Tibial artery (tissue), 4 donors: ENCODE measurements around the gene SLC3A2.
"Not testable (repeated sequence)": the region's sequence is repeated elsewhere in the genome, so short reads cannot be mapped to it uniquely, and the experiment has no call there.

Experiments
- DNase-seq, 2 donors: peaks; one replicate each; pipeline ENCODE4 v3.0.0-alpha.2; 2019
- H3K27ac ChIP-seq, 2 donors: fragments of 200-600 bp; sonication (generic) in 1 of 2; 1 replicate in 1 of 2; 2 replicates in 1 of 2; pipeline ENCODE4 v1.5.1; 2018 to 2019; ENCODE audit warnings: mild to moderate bottlenecking in 1 of 2
- H3K27me3 ChIP-seq, 2 donors: fragments of 200-600 bp; sonication (generic) in 1 of 2; one replicate each; pipeline versions ENCODE4 v1.5.1 to v1.6.0; 2016 to 2019
- H3K36me3 ChIP-seq, 3 donors: fragments of 200-600 bp; sonication (generic) in 2 of 3; one replicate each; pipeline ENCODE4 v1.5.1; 2016 to 2019; ENCODE audit warnings: mild to moderate bottlenecking in 2 of 3
- H3K4me1 ChIP-seq, 4 donors: fragments of 200-600 bp; sonication (generic) in 2 of 4; 1 replicate in 3 of 4; 2 replicates in 1 of 4; pipeline ENCODE4 v1.5.1; 2016 to 2019
- H3K4me3 ChIP-seq, 2 donors: fragments of 200-600 bp; sonication (generic) in 1 of 2; 1 replicate in 1 of 2; 2 replicates in 1 of 2; pipeline ENCODE4 v1.5.1; 2018 to 2019; ENCODE audit warnings: mild to moderate bottlenecking in 2 of 2
- H3K9me3 ChIP-seq, 3 donors: fragments of 200-600 bp; sonication (generic) in 1 of 3; one replicate each; pipeline ENCODE4 v1.5.1; 2016 to 2019
- intact Hi-C: fragments of 100-400 bp; cut with DNase I; formaldehyde crosslinking; loops from one replicate; pipeline ENCODE4 v1.15.0; 2023; ENCODE audit warnings: low total_unique reads
- TF ChIP-seq, protein P1 (sequence below), 2 experiments: fragments of 200-600 bp in 1 of 2; fragments of 450-650 bp in 1 of 2; IDR thresholded peaks; one replicate each; pipeline ENCODE4 v1.5.1; 2017 to 2019; ENCODE audit warnings: antibody characterized with exemption in 2 of 2, mild to moderate bottlenecking in 1 of 2, moderate library complexity in 1 of 2

The SLC3A2 gene

DNA sequence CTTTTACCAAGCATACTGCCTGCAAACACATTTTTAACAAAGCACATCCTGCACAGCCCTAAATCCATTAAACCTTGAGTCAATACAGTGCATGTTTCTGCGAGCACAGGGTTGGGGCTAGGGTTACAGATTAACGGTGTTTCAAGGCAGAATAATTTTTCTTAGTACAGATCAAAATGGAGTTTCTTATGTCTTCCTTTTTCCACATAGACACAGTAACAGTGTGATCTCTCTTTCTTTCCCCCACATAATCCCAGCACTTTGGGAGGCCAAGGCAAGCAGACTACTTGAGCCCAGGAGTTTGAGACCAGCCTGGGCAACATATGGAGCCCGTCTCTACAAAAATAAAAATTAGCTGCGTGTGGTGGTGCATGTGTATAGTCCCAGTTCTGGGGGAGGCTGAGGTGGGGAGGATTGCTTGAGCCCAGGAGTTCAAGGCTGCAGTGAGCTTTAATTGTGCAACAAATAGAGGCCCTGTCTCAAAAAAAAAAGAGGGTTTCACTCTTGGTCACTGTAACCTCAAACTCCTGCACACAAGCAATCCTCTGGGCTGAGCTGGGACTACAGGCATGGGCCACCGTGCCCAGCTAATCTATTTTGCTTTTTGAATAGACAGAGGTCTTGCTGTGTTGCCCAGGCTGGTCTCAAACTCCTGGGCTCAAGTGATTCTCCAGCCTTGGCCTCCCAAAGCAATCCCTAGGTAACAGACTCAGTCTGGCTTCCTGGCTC is 19.7 kb upstream of the SLC3A2 start:
- Histone ChIP-seq H3K9me3 (no peaks in the 10 kb centered on the region), H3K27ac (no peak overlapping the region), H3K4me3 (no peak overlapping the region), H3K4me1 (peaks cover 0 to 5% (median 2%) of the 10 kb centered on the region in 4 donors), H3K36me3 (no peaks in the 10 kb centered on the region), H3K27me3 (no peaks in the 10 kb centered on the region)
- TF ChIP-seq, protein P1, sequence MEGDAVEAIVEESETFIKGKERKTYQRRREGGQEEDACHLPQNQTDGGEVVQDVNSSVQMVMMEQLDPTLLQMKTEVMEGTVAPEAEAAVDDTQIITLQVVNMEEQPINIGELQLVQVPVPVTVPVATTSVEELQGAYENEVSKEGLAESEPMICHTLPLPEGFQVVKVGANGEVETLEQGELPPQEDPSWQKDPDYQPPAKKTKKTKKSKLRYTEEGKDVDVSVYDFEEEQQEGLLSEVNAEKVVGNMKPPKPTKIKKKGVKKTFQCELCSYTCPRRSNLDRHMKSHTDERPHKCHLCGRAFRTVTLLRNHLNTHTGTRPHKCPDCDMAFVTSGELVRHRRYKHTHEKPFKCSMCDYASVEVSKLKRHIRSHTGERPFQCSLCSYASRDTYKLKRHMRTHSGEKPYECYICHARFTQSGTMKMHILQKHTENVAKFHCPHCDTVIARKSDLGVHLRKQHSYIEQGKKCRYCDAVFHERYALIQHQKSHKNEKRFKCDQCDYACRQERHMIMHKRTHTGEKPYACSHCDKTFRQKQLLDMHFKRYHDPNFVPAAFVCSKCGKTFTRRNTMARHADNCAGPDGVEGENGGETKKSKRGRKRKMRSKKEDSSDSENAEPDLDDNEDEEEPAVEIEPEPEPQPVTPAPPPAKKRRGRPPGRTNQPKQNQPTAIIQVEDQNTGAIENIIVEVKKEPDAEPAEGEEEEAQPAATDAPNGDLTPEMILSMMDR (IDR thresholded peaks at IDR 0.05), result no peak
- no peak for DNase-seq
- intact Hi-C loops, result no loop called here

DNA sequence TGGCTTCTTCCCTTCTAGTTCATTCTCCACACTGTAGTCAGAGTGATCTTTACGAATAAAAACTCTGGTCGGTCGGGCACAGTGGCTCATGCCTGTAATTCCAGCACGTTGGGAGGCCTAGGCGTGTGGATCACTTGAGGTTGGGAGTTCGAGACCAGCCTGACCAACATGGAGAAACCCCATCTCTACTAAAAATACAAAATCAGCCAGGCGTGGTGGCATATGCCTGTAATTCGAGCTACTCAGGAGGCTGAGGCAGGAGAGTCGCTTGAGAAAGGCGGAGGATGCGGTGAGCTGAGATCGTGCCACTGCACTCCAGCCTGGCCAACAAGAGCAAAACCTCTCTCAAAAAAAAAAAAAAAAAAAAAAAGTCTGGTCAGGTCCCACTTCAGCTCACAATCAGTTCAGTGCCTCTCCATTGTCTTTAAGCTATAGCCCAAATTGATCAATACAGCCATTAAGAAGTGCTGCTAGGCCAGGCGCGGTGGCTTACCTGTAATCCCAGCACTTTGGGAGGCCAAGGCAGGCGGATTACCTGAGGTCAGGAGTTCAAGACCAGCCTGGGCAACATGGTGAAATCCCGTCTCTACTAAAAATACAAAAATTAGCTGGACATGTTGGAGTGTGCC is 19.0 kb upstream of the SLC3A2 start:
- H3K9me3 ChIP-seq, H3K4me1 ChIP-seq, DNase-seq, H3K27me3 ChIP-seq, H3K27ac ChIP-seq, H3K4me3 ChIP-seq, H3K36me3 ChIP-seq, intact Hi-C loops: not testable (repeated sequence)

DNA sequence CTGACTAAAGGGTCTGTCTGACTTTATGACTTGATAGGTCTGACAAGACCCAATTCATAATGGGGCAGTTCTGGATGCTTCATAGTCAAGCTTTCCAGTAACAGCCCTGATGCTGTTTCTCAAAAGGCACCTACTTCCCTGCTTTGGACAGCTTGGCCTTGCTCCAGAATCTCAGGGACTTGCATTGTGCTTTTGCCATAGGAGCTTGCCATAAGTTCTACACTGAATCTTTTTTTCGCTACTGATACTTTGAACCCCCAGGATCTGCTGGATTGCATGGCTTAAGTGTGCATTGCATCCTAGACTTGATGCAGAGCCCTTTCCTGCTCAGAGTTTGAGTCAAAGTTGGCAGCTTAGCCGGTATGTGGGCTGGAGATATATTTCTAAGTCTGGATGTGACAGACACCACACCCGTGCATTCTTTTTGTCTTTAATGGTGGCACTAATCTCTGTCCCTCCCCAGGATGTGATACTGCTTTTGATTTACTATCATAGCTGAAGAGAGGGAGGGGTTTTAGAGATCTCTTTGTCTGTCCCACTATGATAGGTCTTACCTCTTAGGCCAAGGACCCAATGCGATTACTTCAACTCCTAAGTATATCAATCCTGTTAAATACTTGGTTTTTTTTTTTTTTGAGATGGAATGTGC is 16.9 kb upstream of the SLC3A2 start:
- no peak overlapping the region for H3K27ac ChIP-seq
- no peak for DNase-seq
- TF ChIP-seq, protein P1 (IDR thresholded peaks at IDR 0.05), result no peak
- H3K27me3 ChIP-seq, result no peaks in the 10 kb centered on the region
- no peaks in the 10 kb centered on the region for H3K36me3 ChIP-seq
- no peaks in the 10 kb centered on the region for H3K4me1 ChIP-seq
- no peak overlapping the region for H3K4me3 ChIP-seq
- intact Hi-C loops, result no loop called here
- no peaks in the 10 kb centered on the region for H3K9me3 ChIP-seq

DNA sequence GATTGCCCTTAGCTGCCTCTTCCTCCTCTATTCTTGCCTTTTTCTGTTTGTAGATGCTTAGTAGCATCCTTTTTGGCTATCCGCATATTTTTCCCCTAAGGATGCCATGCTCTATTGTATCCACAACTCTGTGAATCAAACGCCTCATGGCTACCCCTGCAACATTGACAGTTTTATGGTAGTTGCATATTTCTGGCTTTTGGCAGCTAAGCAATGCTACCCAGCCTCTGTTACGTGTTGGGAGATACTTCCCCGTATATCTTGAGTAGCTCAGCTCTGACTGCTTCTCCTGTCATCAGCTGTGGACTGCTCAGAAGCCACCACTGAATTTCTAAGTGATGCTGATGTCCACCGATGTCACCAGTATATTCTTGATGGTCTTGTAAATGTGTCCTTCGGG is 15.1 kb upstream of the SLC3A2 start:
- Histone ChIP-seq H3K4me1 (no peaks in the 10 kb centered on the region), H3K36me3 (no peaks in the 10 kb centered on the region), H3K9me3 (no peaks in the 10 kb centered on the region), H3K27me3 (no peaks in the 10 kb centered on the region), H3K4me3 (no peak overlapping the region), H3K27ac (no peak overlapping the region)
- no peak for DNase-seq
- intact Hi-C loops, result no loop called here
- TF ChIP-seq, protein P1 (IDR thresholded peaks at IDR 0.05), result no peak

DNA sequence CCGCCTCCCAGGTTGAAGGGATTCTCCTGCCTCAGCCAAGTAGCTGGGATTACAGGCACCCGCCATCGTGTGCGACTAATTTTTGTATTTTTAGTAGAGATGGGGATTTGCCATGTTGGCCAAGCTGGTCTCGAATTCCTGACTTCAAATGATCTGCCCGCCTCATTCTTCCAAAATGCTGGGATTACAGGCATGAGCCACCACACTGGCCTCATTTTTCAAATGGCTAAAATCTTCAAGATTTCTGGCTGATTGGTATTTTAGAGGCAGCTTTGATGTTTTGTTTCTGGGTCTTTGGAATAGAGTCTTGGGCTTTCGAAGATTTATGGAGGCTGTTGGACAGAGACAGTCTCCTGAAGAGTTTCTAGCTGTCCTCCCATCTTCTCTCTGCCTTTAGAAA is 5.8 kb upstream of the SLC3A2 start:
- intact Hi-C loops, result no loop called here
- H3K27ac ChIP-seq, result no peak overlapping the region
- H3K9me3 ChIP-seq, result no peaks in the 10 kb centered on the region
- H3K27me3 ChIP-seq, result no peaks in the 10 kb centered on the region
- peaks cover 0 to 16% (median 15%) of the 10 kb centered on the region in 4 donors for H3K4me1 ChIP-seq
- TF ChIP-seq, protein P1 (IDR thresholded peaks at IDR 0.05), result no peak
- no peak for DNase-seq
- no peak overlapping the region for H3K4me3 ChIP-seq
- no peaks in the 10 kb centered on the region for H3K36me3 ChIP-seq
